Stimulated activated CD4-positive, alpha-beta T cell treated with anti-CD3 and anti-CD28 coated beads, Interleukin-12 subunit alpha, Interleukin-12 subunit beta, amount 100 ng/mL, for 48 hours (primary cell): ENCODE measurements around the gene MDGA2.
"Not testable (repeated sequence)": the region's sequence is repeated elsewhere in the genome, so short reads cannot be mapped to it uniquely, and the experiment has no call there.

Experiments
- DNase-seq, 3 donors: peaks; one replicate each; pipeline ENCODE4 v3.0.0-alpha.2; 2020; ENCODE audit warnings: low read depth in 2 of 3, low spot score in 1 of 3

Gene MDGA2

DNA sequence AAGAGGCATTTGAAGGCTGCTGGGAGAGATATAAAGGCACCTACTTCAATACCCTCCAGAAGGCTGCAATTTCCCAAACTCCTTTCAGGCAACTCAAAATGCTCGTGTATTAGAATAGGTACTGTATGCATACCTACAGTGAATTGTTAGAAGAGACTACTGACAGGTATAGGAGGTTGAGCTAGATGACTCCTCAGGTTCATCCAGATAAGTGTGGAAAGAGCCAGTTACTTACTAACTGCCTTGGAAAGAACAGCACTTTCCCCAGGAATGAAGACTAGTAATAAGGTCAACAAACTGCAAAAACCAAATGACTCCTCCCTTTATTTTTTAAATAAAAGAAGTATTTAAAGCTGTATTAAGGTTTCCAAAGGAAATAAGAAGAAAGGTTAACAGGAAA lies 429.0 kb downstream of the MDGA2 start:
- no peak for DNase-seq

DNA sequence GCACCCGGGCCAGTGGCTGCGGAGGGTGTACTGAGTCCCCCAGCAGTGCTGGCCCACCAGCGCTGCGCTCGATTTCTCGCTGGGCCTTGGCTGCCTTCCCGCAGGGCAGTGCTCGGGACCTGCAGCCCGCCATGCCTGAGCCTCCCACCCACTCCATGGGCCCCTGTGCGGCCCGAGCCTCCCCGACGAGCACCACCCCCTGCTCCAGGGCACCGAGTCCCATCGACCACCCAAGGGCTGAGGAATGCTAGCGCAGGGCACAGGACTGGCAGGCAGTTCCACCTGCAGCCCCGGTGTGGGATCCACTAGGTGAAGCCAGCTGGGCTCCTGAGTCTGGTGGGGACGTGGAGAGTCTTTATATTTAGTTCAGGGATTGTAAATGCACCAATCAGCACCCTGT lies 432.8 kb downstream of the MDGA2 start:
- DNase-seq, result not testable (repeated sequence)

DNA sequence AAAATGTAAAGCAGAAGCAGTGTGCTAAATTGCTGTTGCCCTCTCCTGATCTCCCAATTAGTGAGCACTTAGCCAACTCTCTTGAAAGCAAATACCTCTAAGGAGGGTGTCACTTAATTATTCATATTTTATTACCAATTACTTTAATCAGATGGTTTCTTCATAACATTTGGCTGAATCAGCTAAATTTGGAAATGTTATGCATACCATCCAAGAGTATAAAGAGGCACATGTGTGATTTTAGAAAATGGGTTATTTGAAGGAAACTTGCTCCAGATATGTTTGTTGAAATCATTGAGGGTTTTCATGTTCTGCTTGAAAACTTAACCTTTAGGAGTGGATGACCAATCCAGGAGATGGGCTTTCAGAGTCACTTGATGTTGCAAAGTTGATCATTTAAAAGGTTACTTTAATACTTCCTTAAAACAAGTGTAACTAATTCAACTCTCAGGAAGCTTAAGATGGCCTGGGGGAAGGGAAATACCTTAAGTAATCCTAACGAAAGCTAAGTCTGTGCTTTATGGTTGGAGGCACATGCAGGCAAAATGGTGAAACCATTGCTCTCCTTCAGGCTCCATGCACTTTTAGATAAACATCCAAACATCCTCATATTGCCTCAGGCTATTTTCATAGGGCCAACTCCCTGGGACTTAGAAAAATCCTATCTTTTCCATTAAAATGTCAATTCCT lies 434.5 kb downstream of the MDGA2 start:
- DNase-seq, result no peak

DNA sequence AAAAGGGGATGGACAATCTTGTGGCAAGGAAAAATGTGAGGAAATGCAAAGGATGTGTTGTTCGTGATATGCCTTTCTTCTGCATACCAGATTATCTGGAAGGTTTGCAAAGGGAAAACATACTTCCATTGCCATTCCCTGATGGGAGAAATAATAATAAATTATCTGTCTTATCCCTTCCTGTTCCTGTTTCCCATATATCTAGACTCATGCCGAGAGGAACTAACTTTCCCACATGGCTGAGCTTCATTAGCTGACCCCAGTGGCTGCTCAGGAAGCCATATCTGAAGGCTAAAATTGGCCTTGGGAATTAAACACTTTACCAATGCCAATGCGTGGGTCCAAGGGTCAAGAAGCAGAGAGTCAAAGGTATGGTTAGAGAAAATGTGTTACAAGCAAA lies 439.8 kb downstream of the MDGA2 start:
- no peak for DNase-seq

DNA sequence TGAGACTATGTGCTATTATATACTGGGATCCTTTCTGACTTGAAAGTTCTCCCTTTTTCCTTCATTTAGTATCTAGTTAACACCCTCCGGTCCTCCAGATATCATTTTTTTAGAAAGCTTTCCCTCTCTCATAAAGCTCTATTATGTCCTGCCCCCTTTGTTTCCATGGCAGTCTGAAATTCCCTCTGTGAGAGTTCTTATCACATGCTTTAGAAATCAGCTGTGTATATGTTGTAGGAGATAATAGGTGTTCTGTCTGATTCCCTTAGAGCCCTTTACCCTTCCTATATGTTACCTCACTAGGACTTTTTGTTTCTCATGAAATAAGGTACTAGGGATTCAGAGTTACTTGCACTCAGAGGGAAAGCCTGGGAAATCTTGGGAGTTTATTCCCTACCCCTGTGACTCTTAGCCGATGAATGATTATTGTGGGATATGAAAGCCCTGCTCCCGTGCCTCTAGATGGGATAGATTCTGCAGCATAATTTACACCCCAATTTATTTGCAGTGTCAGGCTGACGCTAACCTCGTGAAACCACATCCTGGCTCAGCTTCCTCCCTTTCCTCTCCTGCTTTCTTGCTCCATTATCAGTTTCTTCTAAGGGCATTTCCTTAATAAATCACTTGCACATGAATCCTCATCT lies 448.4 kb downstream of the MDGA2 start:
- no peak for DNase-seq

DNA sequence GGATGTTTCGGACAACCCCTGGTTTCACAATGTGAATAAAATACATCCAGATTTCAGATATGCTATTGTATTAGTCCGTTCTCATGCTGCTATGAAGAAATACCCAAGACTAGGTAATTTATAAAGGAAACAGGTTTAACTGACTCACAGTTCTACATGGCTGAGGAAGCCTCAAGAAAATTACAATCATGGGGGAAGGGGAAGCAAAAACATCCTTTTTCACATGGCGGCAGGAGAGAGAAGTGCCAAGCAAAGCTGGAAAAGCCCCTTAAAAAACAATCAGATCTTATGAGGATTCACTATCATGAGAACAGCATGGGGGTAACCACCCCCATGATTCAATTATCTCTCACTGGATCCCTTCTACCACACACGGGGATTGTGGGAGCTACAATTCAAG lies 451.7 kb downstream of the MDGA2 start:
- DNase-seq, result no peak

DNA sequence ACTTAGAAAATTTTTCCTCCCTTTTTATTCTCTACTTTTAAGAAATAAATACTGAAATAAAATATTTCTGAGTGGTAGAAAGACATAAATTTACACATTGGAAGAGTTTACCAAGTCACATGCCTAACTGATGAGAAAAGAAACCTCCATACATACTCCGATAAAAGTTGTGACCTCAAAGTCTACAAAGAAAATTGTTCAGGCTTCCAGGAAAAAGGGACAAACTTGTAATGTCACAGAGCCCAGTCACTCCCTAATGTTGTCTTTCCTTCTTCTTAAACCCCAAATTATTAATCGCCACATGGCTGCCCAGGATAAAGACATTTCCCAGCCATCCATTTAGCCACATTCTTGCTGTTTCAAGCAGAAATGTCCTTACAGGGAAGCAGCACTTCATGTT lies 455.3 kb downstream of the MDGA2 start:
- no peak for DNase-seq

DNA sequence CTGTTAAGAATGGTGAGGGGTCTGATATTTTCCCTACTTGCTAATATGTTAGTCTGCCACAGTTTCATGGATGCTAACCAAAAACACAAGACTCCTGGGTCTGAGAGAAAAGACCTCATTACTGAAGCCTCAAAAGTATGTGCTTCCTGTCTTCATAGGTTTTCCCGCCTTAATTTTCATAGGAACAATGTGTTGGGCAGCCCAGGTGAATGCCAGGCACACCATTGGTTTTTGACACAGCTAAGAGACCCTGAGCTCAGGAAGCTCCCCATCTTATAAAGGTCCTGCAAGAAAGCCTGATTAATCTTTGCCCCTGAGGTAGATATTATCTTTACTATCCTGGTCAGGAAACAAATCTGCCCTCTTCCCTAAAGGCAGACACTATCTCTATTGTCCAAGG lies 464.1 kb downstream of the MDGA2 start:
- no peak for DNase-seq

DNA sequence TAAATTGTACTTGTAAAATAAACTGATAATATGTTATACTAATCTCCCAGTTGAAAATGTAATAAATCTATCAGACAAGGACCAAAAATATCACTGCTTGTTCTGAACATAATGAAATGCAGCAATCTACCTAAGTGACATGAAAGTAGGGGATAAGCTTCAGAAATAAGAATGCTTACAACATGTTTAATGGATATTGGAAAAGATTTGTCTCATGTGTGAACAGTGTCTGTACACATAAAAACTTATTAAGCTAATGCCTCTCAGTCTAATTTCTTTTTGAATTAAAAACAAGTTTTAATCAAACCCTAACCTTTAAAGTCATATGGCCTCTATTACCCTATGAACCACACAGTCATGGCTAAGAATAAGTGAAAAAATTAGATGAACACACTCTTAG lies 465.3 kb downstream of the MDGA2 start:
- no peak for DNase-seq

DNA sequence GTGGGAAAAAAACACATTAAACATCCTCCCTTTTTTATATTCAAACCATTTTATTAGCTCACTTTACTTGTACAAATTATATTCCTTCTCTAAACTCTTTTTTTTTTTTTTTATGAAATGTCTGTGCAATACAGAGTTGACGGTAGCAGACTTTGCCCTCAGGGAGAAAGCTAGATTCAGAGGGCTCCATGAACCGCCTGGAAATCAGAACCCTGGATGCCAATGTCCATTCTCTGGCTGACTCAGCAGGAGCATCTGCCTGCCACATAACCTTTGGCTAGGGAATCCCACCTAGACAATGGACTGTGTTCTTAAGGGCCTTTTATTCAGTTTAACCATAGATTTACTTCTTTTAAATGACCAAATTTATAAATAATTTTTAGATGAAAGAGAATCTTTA lies 467.0 kb downstream of the MDGA2 start:
- DNase-seq, result no peak

DNA sequence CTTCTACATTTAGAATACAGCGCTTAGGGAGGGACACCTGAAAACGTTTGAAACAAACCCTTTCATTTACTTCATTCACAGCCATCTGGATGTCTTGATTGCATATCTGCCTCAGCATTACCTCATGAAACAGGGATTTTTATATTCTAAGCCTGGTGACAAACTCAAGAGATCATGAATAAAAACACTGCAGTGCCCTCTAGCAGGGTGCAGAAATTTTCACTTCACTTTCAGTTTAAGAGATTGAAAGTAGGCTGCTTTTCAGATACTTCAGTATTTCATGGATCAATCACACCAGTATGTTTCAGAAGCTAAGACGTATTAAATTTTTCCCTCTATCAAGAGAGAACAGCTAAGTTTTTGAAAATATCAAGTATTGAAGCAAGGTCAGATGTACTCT lies 467.8 kb downstream of the MDGA2 start:
- no peak for DNase-seq

DNA sequence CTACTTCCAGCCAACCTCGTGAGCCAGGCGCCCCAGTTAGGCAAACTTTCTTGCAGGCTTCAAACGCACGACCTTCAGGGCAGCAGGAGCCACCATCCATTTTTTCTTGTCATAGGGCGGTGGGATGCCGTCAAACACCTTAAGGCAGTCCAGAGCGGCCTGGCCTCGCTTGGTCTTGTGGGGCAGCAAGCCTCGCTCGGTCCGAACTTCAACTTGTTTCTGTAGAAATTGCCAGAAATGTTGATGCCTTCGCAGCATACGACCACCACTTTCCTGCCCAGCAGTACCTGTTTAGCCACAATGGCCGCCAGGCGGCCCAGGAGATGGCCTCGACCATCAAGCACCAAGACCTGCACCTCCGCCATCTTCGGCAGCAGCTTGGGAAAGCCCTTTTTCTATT lies 474.7 kb downstream of the MDGA2 start:
- no peak for DNase-seq

DNA sequence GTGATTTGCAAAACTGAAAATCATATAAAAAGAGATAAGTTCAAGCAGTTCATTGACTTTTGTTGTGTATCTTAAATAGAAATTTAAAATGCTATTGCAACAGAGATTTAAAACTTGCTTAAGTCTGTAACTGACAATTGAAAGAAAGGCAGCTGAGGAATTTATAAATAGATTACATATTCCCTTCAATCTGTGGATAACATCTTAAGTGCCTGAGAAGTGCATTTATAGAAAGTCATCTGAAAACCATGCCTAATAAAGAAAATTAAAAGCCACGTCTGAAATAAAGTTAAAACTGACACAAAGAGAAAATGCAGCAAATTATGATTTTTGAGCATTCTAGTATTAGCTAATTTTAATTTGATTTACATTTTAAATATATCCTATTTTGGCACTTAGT lies 479.8 kb downstream of the MDGA2 start:
- DNase-seq, result no peak

DNA sequence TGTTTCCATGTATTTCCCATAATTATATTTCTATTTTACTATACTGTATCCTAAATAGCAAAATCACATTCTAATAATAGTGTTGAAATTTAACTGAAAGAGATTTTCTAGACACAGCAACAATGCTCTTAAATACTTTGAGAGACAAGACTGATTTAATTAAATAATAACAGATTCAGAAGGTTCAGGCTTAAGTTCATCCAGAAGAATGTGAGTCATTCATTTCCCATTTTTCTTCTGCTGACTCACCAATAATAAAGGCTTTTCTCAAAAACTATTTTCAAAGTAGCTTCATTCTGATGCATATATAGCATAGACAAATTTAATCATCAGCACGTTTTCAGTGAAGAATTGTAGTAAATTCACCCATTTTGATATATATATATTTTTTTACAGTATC lies 481.4 kb downstream of the MDGA2 start:
- no peak for DNase-seq

DNA sequence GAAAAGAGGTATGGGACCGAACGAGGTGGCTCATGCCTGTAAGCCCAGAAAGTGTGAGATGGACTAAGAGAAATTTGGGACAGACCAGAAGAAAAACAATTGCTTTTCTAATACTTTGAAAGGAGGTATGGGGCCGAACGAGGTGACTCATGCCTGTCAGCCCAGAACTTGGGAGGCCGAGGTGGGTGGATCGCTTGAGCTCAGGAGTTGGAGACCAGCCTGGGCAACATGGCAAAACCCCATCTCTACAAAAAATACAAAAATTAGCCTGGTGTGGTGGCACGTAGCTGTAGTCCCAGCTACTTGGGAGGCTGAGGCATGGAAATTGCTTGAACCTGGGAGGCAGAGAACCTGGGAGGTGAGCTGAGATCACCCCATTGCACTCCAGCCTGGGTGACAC lies 483.2 kb downstream of the MDGA2 start:
- DNase-seq, result not testable (repeated sequence)

DNA sequence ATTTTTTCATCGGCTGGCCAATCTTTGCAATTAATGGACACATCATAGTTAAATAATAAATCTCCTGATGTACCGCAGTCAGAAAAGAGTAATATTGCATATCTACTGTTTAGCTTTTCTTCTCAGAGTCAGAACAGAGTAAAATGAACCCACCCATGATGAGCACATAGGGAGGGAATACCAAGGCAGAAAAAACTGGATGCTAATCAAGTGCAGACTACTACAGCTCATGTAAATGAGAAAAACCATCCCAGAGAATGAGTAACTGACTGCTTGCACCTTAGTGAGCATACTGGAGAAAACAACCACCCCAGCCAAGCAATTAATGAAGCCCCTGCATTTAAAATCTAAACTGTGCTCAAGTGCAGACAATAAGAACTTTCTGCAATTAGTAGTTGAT lies 483.7 kb downstream of the MDGA2 start:
- no peak for DNase-seq

DNA sequence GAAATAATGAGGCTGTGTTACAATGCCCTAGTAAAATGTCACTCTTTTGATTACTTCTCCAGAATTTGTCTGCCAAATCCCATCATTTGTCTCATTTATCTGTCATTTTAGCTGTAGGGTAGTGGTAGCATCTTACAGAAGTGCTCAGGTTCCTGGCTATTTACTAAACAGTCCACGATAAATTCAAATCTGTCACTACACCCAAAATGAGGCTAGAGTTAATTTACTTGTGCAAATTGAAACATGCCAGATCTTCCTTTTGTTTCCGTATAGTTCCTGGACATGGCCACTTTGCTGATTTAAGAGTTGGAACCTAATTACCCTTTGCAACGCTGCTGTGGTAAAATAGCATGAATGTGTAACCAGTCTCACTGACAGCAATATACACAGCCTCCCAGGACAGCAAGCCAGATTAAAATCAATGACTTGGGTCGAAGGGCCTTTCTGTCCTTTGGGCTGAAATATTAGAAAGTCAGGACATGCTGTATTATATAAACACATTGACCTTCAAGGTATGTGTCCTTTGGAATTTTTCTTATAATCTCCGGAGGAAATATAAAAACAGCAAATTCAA lies 485.4 kb downstream of the MDGA2 start:
- no peak for DNase-seq

DNA sequence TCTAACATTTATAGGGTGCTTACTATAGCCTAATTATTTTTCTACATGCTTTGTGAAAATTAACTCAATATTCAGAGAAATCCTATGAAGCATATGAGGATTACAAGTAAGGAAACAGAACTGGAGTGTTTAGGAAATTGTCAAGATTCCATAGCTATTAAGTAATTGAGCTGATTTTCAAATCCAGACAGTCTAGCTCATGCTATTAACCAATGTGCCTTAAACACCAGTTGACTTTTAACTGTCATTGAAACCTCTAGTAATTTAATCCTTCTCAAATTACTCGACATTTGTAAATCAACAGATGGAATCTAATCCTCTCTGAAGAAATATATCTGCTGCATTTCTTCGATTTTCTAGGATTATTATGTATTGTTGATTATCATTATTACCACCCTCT lies 488.9 kb downstream of the MDGA2 start:
- no peak for DNase-seq

DNA sequence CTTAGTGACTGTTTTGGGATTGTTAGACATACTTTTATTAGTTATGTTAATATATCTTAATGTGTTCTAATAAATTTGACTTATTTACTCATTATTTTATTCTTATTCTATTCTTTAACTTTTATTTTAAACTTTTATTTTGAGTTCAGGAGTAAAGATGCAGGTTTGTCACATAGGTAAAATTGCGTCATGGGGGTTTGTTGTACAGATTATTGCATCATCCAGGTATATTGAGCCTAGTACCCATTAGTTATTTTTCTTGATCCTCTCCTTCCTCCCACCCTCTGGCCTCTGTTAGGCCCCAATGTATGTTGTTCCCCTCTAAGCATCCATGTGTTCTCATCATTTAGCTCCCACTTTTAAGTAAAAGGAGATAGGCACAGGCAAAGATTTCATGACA lies 495.5 kb downstream of the MDGA2 start:
- DNase-seq, result no peak

DNA sequence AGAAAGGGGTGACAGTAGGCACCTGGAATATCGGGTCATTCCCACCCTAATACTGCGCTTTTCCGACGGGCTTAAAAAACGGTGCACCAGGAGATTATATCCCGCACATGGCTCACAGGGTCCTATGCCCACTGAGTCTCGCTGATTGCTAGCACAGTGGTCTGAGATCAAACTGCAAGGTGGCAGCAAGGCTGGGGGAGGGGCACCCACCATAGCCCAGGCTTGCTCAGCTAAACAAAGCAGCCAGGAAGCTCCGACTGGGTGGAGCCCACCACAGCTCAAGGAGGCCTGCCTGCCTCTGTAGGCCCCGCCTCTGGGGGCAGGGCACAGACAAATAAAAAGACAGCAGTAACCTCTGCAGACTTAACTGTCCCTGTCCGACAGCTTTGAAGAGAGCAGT lies 503.5 kb downstream of the MDGA2 start:
- not testable (repeated sequence) for DNase-seq

DNA sequence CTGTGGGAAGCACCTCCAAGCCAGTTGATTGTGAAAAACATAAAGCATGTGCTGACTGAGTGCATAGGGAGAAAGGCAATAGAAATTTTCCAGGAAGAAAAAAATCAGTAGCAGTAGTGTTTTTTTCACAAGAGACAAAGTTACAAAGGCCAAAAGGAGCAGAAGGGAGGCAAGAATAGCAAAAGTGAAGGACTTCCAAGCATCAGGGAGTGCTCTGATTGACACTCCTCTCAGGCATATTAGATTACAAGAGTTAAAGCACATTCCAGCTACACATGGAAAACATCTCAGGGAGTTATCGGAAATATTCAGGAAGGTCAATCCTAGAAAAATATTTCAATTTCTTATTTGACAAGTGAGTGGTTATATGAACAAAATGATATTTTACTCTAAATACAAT lies 508.0 kb downstream of the MDGA2 start:
- no peak for DNase-seq

DNA sequence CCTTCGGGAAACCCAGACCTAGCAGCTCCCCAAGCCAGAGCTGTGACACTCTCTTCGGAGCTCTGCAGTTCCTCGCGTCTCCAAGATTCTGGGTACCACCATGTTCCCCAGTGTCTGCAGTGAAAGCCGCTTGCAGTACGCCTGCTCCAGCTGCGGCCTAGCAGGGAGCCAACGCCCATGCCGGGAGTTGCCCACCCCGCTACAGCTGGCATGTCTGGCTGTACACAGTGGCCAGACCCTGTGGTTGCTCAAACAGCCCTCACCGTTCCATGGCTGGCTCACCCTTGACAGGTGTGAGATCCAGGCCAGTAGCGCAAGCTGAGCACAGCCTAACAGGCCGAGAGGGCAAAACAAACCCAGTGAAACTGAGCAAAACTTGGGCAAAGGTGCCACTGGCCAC lies 520.0 kb downstream of the MDGA2 start:
- DNase-seq, result no peak

DNA sequence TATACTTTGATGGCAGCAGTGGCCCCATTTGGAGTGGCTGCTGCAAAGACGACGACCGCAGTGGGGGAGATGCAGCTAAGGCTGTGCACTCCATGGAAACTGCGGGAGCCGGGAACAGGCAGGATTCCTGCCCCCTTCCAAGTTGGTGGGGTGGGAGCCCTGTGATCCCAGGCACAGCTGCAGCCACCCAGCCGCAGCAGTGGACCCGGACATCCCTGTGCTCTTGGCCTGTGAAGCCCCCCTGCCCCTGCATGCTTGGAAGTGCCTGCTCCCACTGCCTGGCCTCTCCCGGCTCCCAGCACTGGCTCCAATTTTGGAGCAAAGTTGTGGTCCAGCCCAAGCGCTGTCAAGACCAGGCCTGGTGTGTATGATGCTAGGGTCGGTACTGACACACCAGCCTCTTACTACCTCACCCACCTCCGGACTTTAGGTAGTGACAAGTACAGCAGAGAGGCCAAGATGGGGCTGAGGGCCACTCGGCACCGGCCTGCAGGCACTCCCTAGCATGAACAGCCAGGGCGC lies 521.1 kb downstream of the MDGA2 start:
- no peak for DNase-seq
